B cell (primary cell): ENCODE measurements around the gene STX7. TPM values are rescaled to one million over a fixed set of nuclear protein-coding genes. Genes with fewer than 3 reads are reported as not detected.

ENCODE experiments used
- ATAC-seq: fragments of 200-7000 bp; cut with Tn5 transposase; one replicate; pipeline ENCODE4 v1.10.0; 2021; ENCODE audit warnings: low read depth, mild to moderate bottlenecking, moderate number of reproducible peaks, moderate library complexity
- CTCF ChIA-PET: fragments of 350-600 bp; sonication (Branson Sonifier 250); formaldehyde crosslinking; loops from one replicate; lab custom pipeline; 2021; ENCODE audit warnings: antibody characterized with exemption, inconsistent platforms; lab: Charles Lee
- POLR2A ChIA-PET: fragments of 350-600 bp; sonication (Branson Sonifier 250); formaldehyde crosslinking; loops from one replicate; lab custom pipeline; 2021; ENCODE audit warnings: antibody characterized with exemption; lab: Charles Lee
- DNase-seq: peaks from one replicate; pipeline ENCODE4 v3.0.0; 2013
- H2AFZ ChIP-seq: 2 replicates; pipeline ENCODE4 v1.6.1; 2012; ENCODE audit warnings: mild to moderate bottlenecking, low read depth, low read length; ENCODE audit not compliant: insufficient read depth, poor library complexity, severe bottlenecking
- H3K27ac ChIP-seq, 2 donors: 1 replicate in 1 of 2; 2 replicates in 1 of 2; pipeline ENCODE4 v1.5.1; 2012 to 2013; ENCODE audit warnings: low read length in 2 of 2, mild to moderate bottlenecking in 2 of 2, moderate library complexity in 1 of 2
- H3K27me3 ChIP-seq, 4 experiments: fragments of 200-600 bp in 1 of 4; sonication (generic) in 1 of 4; replicated peaks in 1 of 4; 1 replicate in 2 of 4; 2 replicates in 2 of 4; pipeline versions ENCODE4 v1.6.1 to v1.7.0; 2013 to 2016; ENCODE audit warnings: low read length in 3 of 4, mild to moderate bottlenecking in 2 of 4, mixed read lengths in 1 of 4, moderate library complexity in 1 of 4; ENCODE audit not compliant: insufficient read depth in 4 of 4, control insufficient read depth in 3 of 4; ENCODE audit errors: control extremely low read depth in 1 of 4
- H3K36me3 ChIP-seq, 2 experiments: replicated peaks in 1 of 2; 1 replicate in 1 of 2; 2 replicates in 1 of 2; pipeline versions ENCODE4 v1.6.1 to v1.7.1; 2013; ENCODE audit warnings: low read length in 1 of 2; ENCODE audit not compliant: insufficient read depth in 2 of 2, control insufficient read depth in 1 of 2; ENCODE audit errors: control extremely low read depth in 1 of 2, extremely low read depth in 1 of 2
- H3K4me1 ChIP-seq, 2 donors: fragments of 200-600 bp in 1 of 2; sonication (generic) in 1 of 2; 1 replicate in 1 of 2; 2 replicates in 1 of 2; pipeline versions ENCODE4 v1.5.1 to v1.6.1; 2013 to 2017; ENCODE audit warnings: low read length in 2 of 2; ENCODE audit not compliant: control insufficient read depth in 2 of 2, insufficient read depth in 2 of 2
- H3K4me2 ChIP-seq: replicated peaks from 2 replicates; pipeline ENCODE3; 2012; ENCODE audit warnings: mild to moderate bottlenecking, low read depth, low read length; ENCODE audit not compliant: poor library complexity, severe bottlenecking
- H3K4me3 ChIP-seq, 5 experiments: fragments of 200-600 bp in 1 of 5; sonication (generic) in 1 of 5; 1 replicate in 3 of 5; 2 replicates in 2 of 5; pipeline versions ENCODE4 v1.5.1 to v1.7.0; 2011 to 2016; ENCODE audit warnings: low read length in 4 of 5, mild to moderate bottlenecking in 4 of 5, low read depth in 2 of 5, control low read depth in 1 of 5, moderate library complexity in 1 of 5; ENCODE audit not compliant: insufficient read depth in 1 of 5; ENCODE audit errors: control extremely low read depth in 1 of 5, extremely low read depth in 1 of 5
- H3K79me2 ChIP-seq: fragments of 200-600 bp; sonication (generic); one replicate; pipeline ENCODE4 v1.6.0; 2016; ENCODE audit warnings: low read length; ENCODE audit not compliant: control insufficient read depth, insufficient read depth
- H3K9ac ChIP-seq: fragments of 200-600 bp; sonication (generic); 2 replicates; pipeline ENCODE4 v1.6.1; 2017; ENCODE audit warnings: mild to moderate bottlenecking, low read length, moderate library complexity
- H3K9me3 ChIP-seq, 3 donors: one replicate each; pipeline versions ENCODE4 v1.6.1 to v1.7.1; 2013; ENCODE audit warnings: low read length in 2 of 3; ENCODE audit not compliant: control insufficient read depth in 2 of 3, insufficient read depth in 1 of 3; ENCODE audit errors: control extremely low read depth in 1 of 3
- H4K20me1 ChIP-seq: 2 replicates; pipeline ENCODE4 v1.6.0; 2012; ENCODE audit warnings: mild to moderate bottlenecking, low read length; ENCODE audit not compliant: insufficient read depth, control insufficient read depth, poor library complexity, severe bottlenecking
- H3K27ac Mint-ChIP-seq: one replicate; pipeline ENCODE4 v1.8.0; 2021; ENCODE audit warnings: mixed read lengths
- H3K27me3 Mint-ChIP-seq: one replicate; pipeline ENCODE4 v1.8.0; 2021; ENCODE audit warnings: mixed read lengths
- H3K4me1 Mint-ChIP-seq: one replicate; pipeline ENCODE4 v1.8.0; 2021; ENCODE audit warnings: mixed read lengths
- H3K4me3 Mint-ChIP-seq: one replicate; pipeline ENCODE4 v1.8.0; 2021; ENCODE audit warnings: mixed read lengths
- H3K9me3 Mint-ChIP-seq: one replicate; pipeline ENCODE4 v1.8.0; 2022; ENCODE audit warnings: mixed read lengths; ENCODE audit not compliant: insufficient read depth
- EZH2 ChIP-seq: IDR thresholded peaks from 2 replicates; pipeline ENCODE4 v1.6.1; 2012; ENCODE audit warnings: borderline replicate concordance, low read depth, mild to moderate bottlenecking, moderate library complexity, low read length; ENCODE audit not compliant: insufficient read depth, poor library complexity, severe bottlenecking
- WGBS: methylation state at CpG from one replicate; pipeline ENCODE4 v1.1.5; 2013; ENCODE audit warnings: missing lambda C conversion rate; ENCODE audit not compliant: insufficient coverage; 5-methylcytosine and 5-hydroxymethylcytosine counted together
- intact Hi-C: fragments of 100-400 bp; cut with micrococcal nuclease; formaldehyde crosslinking; loops from one replicate; pipeline ENCODE4 v1.10.0; 2022
- polyA plus RNA-seq: library from polyadenylated mRNA; depleted of rRNA; stranded (reverse); fragments of >200 nt; gene quantifications from 2 replicates; pipeline ENCODE4 v1.2.3, GENCODE V29; 2012
- total RNA-seq, 2 donors: library from RNA; stranded (reverse); fragments of 120-200 nt in 1 of 2; gene quantifications; 1 replicate in 1 of 2; 2 replicates in 1 of 2; pipeline versions ENCODE4 v1.2.3 to v1.2.4, GENCODE V29; 2013 to 2022
- TF ChIP-seq, protein P1 (sequence below): fragments of 200-600 bp; IDR thresholded peaks from one replicate; pipeline ENCODE4 v1.8.0; 2022; ENCODE audit warnings: antibody characterized with exemption, mild to moderate bottlenecking

Gene STX7
- total and polyA plus RNA-seq, 2 donors (not counting 1 experiment from before 2014, with no cell fraction given), result 70.9 to 221 TPM

DNA sequence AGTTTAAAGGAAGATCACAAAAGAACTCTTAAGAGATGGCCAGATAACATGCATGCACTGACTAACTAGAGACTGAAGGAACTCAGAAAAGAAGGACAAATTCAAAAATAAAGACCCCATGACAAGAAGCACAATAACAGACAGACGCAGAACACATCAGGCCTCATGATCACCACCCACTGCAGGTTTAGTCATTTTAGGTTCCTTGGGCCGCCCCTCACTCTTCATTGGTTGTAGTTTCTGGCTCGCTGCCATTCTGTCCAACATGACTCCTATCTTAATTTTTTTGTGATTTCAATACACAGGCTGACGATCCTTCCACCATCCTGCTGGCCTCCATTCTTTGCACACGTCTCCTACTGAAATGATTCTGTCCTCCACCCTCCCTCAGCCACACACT is 21.6 kb downstream of the STX7 start:
- Histone ChIP-seq H3K79me2 (peaks cover 91% of the 10 kb centered on the region), H3K27ac (peak overlapping the region; percentile 77 to 92), H3K4me1 (peaks cover 72 to 90% of the 10 kb centered on the region in 2 donors), H3K36me3 (peaks cover under 1 to 48% of the 10 kb centered on the region in 2 experiments), H3K27me3 (no peaks in the 10 kb centered on the region), H3K4me2 (peak overlapping the region; percentile 77), H3K9me3 (peaks cover 0 to 5% (median 1%) of the 10 kb centered on the region in 3 donors), H3K9ac (peak overlapping the region; percentile 72), H2AFZ (no peak overlapping the region), H3K4me3 (peak overlapping the region in 4 of 5 experiments; percentile 3 to 57 (median 56)), H4K20me1 (peaks cover 7% of the 10 kb centered on the region)
- Mint-ChIP-seq H3K27ac (no peak overlapping the region), H3K27me3 (no peaks in the 10 kb centered on the region), H3K4me3 (no peak overlapping the region), H3K9me3 (no peaks in the 10 kb centered on the region), H3K4me1 (peaks cover 39% of the 10 kb centered on the region)
- TF ChIP-seq EZH2, result no peak
- TF ChIP-seq, protein P1, sequence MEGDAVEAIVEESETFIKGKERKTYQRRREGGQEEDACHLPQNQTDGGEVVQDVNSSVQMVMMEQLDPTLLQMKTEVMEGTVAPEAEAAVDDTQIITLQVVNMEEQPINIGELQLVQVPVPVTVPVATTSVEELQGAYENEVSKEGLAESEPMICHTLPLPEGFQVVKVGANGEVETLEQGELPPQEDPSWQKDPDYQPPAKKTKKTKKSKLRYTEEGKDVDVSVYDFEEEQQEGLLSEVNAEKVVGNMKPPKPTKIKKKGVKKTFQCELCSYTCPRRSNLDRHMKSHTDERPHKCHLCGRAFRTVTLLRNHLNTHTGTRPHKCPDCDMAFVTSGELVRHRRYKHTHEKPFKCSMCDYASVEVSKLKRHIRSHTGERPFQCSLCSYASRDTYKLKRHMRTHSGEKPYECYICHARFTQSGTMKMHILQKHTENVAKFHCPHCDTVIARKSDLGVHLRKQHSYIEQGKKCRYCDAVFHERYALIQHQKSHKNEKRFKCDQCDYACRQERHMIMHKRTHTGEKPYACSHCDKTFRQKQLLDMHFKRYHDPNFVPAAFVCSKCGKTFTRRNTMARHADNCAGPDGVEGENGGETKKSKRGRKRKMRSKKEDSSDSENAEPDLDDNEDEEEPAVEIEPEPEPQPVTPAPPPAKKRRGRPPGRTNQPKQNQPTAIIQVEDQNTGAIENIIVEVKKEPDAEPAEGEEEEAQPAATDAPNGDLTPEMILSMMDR, result no peak
- POLR2A ChIA-PET, result no interaction called here
- intact Hi-C loops, result no loop called here
- no peak for DNase-seq
- CTCF ChIA-PET, result interaction anchor here (0.7 to 6.7 kb wide), 2 partner anchors 126 to 212 kb away, joined by 3 to 45 read pairs; no protein-coding TSS in a partner anchor
- 67% methylated on average over 5 of the region's 5 CpGs for WGBS
- peak; percentile 18 for ATAC-seq

DNA sequence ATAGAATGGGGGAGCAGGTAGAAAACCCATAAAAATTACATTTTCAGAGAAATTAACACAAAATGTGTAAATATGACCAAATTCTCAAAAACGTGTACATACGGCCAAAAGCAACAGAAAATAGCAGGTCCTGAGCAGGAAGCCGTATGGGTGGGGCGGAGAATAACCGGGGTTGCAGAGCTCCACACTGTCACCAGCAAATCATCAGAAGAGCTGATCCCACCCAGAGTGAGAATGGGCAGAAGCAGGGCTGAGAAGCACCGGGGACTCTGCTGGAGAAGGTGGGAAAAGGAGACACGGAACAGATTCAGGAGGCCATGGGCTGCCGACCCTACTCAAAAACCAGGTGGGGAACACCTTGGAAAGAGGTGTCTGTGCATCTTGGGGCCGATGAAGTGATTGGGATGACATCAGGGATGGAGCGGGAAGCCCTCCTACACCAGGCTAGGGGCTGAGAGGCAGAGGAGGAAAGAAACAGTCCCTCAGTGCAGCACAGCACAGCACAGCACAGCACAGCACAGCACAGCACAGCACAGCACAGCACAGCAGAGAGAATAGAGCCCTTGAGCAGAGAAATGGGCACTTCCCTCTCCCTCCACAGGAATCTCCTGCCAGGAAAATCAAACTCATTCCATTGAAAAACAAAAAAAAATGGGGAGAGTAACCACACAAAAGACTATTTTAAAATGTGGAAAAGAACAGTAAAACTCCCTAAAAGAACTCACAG is 22.3 kb downstream of the STX7 start:
- Histone ChIP-seq H3K79me2 (peaks cover 93% of the 10 kb centered on the region), H3K4me1 (peaks cover 71 to 85% of the 10 kb centered on the region in 2 donors), H3K27ac (peak overlapping the region; percentile 77 to 92), H4K20me1 (peaks cover 7% of the 10 kb centered on the region), H3K27me3 (no peaks in the 10 kb centered on the region), H3K36me3 (peaks cover 6 to 51% of the 10 kb centered on the region in 2 experiments), H3K4me3 (peak overlapping the region in 4 of 5 experiments; percentile 42 to 57 (median 56)), H3K4me2 (peak overlapping the region; percentile 77), H3K9ac (peak overlapping the region; percentile 72), H3K9me3 (peaks cover 0 to 5% (median 2%) of the 10 kb centered on the region in 3 donors), H2AFZ (peak overlapping the region; percentile 65)
- no peak overlapping the region for H3K27ac Mint-ChIP-seq
- no peak overlapping the region for H3K4me3 Mint-ChIP-seq
- H3K4me1 Mint-ChIP-seq, result peaks cover 37% of the 10 kb centered on the region
- DNase-seq (no peak), ATAC-seq (peak; percentile 62)
- POLR2A ChIA-PET, result interaction anchor here (0.6 to 0.9 kb wide), 2 partner anchors 15 to 22 kb away, joined by 5 to 7 read pairs; partner anchors contain the start of gene STX7
- CTCF ChIA-PET, result interaction anchor here (0.9 to 10.5 kb wide), 8 partner anchors 10 to 211 kb away, joined by 3 to 222 read pairs (median 4); no protein-coding TSS in a partner anchor
- no peaks in the 10 kb centered on the region for H3K27me3 Mint-ChIP-seq
- 47% methylated on average over 3 of the region's 10 CpGs for WGBS
- intact Hi-C loops, result loop anchor here (1.0 kb wide), 1 partner anchor 8 kb away; no protein-coding TSS in a partner anchor
- TF ChIP-seq, protein P1, result no peak
- TF ChIP-seq EZH2, result no peak
- no peaks in the 10 kb centered on the region for H3K9me3 Mint-ChIP-seq
